DND-41 (cell line): Measurements from ENCODE around the gene ZSCAN12.

ENCODE experiments used
- EZH2 ChIP-seq: IDR thresholded peaks from 3 replicates; pipeline ENCODE4 v1.6.1; 2012; ENCODE audit warnings: borderline replicate concordance, low read depth, mild to moderate bottlenecking, moderate library complexity, low read length, inconsistent platforms; ENCODE audit not compliant: severe bottlenecking
- TF ChIP-seq, protein P1 (sequence below): IDR thresholded peaks from 2 replicates; pipeline ENCODE4 v1.5.1; 2012; ENCODE audit warnings: borderline replicate concordance, low read length, moderate library complexity, mild to moderate bottlenecking; ENCODE audit not compliant: poor library complexity, severe bottlenecking; ENCODE audit errors: extremely low read depth

DNA sequence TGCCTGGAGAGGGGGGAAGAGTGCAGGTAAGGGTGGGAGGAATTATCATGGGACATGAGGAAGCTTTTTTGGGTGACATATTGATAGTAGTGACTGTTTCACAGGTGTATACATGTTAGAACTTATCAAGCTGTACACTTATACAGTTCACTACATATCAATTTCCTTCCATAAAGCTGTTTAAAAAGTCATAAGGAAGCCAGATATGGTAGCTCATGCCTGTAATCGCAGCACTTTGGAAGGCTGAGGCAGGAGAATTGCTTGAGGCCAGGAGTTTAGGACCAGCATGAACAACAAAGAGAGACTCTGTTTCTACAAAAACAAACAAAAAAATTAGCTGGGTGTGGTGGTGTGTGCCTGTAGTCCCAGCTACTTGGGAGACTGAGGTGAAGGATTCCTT lies 21.7 kb downstream of the ZSCAN12 start:
- TF ChIP-seq, protein P1, sequence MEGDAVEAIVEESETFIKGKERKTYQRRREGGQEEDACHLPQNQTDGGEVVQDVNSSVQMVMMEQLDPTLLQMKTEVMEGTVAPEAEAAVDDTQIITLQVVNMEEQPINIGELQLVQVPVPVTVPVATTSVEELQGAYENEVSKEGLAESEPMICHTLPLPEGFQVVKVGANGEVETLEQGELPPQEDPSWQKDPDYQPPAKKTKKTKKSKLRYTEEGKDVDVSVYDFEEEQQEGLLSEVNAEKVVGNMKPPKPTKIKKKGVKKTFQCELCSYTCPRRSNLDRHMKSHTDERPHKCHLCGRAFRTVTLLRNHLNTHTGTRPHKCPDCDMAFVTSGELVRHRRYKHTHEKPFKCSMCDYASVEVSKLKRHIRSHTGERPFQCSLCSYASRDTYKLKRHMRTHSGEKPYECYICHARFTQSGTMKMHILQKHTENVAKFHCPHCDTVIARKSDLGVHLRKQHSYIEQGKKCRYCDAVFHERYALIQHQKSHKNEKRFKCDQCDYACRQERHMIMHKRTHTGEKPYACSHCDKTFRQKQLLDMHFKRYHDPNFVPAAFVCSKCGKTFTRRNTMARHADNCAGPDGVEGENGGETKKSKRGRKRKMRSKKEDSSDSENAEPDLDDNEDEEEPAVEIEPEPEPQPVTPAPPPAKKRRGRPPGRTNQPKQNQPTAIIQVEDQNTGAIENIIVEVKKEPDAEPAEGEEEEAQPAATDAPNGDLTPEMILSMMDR: no peak
- TF ChIP-seq EZH2: no peak
